Panc1 (cell line): ENCODE measurements around the gene SYT14. TPM values are rescaled to one million over a fixed set of nuclear protein-coding genes. Genes with fewer than 3 reads are reported as not detected.

Experiments used
- ATAC-seq: fragments of 200-7000 bp; cut with Tn5 transposase; 2 replicates; pipeline ENCODE4 v1.9.1; 2020; ENCODE audit warnings: mild to moderate bottlenecking, moderate library complexity
- BruUV-seq: library from RNA; stranded (reverse); fragments of 400-500 nt; replicated peaks from 2 replicates; lab custom pipeline; 2021; lab: Mats Ljungman, UMichigan
- CTCF ChIA-PET: fragments of 300-600 bp; sonication (Branson Sonifier 250); formaldehyde crosslinking; loops from one replicate; lab custom pipeline; 2022; ENCODE audit warnings: antibody characterized with exemption; lab: Charles Lee
- POLR2A ChIA-PET: fragments of 300-600 bp; sonication (Branson Sonifier 250); formaldehyde crosslinking; loops from one replicate; lab custom pipeline; 2022; ENCODE audit warnings: antibody characterized with exemption; lab: Charles Lee
- DNase-seq: peaks from one replicate; pipeline ENCODE4 v3.0.0-alpha.2; 2010; ENCODE audit warnings: low read depth, low spot score
- H3K27ac ChIP-seq: 2 replicates; pipeline ENCODE4 v1.5.1; 2011; ENCODE audit warnings: mild to moderate bottlenecking, low read length, inconsistent platforms
- H3K27me3 ChIP-seq: fragments of 200-500 bp; sonication (Bioruptor generic); 2 replicates; pipeline ENCODE4 v1.6.0; 2014; ENCODE audit warnings: low read length, inconsistent platforms; ENCODE audit not compliant: control insufficient read depth, insufficient read depth
- H3K36me3 ChIP-seq: fragments of 200-500 bp; sonication (Bioruptor generic); 2 replicates; pipeline ENCODE4 v1.5.1; 2014; ENCODE audit warnings: inconsistent platforms, mild to moderate bottlenecking, low read length, moderate library complexity; ENCODE audit not compliant: control insufficient read depth, insufficient read depth
- H3K4me1 ChIP-seq: 2 replicates; pipeline ENCODE4 v1.5.1; 2011; ENCODE audit warnings: inconsistent platforms, mild to moderate bottlenecking, low read length, moderate library complexity; ENCODE audit not compliant: control insufficient read depth, insufficient read depth
- H3K4me3 ChIP-seq, 2 experiments: 2 replicates each; pipeline ENCODE4 v1.5.1; 2011 to 2012; ENCODE audit warnings: low read depth in 2 of 2, low read length in 2 of 2, mild to moderate bottlenecking in 2 of 2, inconsistent platforms in 1 of 2, moderate library complexity in 1 of 2
- H3K9me3 ChIP-seq: fragments of 200-500 bp; sonication (Bioruptor generic); 2 replicates; pipeline ENCODE4 v1.5.1; 2014; ENCODE audit warnings: low read depth, mild to moderate bottlenecking, inconsistent platforms, low read length, moderate library complexity; ENCODE audit not compliant: control insufficient read depth, insufficient read depth
- CTCF ChIP-seq: fragments of 450-650 bp; IDR thresholded peaks from 2 replicates; pipeline ENCODE4 v1.5.1; 2017; ENCODE audit warnings: mild to moderate bottlenecking
- POLR2AphosphoS5 ChIP-seq: IDR thresholded peaks from 2 replicates; pipeline ENCODE4 v1.6.1; 2012; ENCODE audit warnings: mild to moderate bottlenecking, low read depth, low read length, moderate library complexity
- REST ChIP-seq, 2 experiments: IDR thresholded peaks; 2 replicates each; pipeline ENCODE4 v1.6.1; 2011 to 2012; ENCODE audit warnings: low read depth in 2 of 2, control low read depth in 1 of 2, low read length in 1 of 2, mild to moderate bottlenecking in 1 of 2, moderate library complexity in 1 of 2; ENCODE audit not compliant: insufficient read depth in 1 of 2
- SIN3A ChIP-seq: IDR thresholded peaks from 2 replicates; pipeline ENCODE4 v1.6.1; 2012; ENCODE audit warnings: low read depth, mild to moderate bottlenecking, low read length, moderate library complexity, borderline replicate concordance; ENCODE audit not compliant: insufficient read depth
- TCF7L2 ChIP-seq: IDR thresholded peaks from 2 replicates; pipeline ENCODE4 v1.6.1; 2011; ENCODE audit warnings: mild to moderate bottlenecking, low read depth, low read length, inconsistent platforms
- in situ Hi-C: cut with HindIII; loops from 2 replicates; pipeline ENCODE4 v1.10.0; 2016; ENCODE audit warnings: low sequenced_read_pairs, low pct_unique_long_range_greater_than_20kb
- intact Hi-C: fragments of 100-400 bp; cut with micrococcal nuclease; formaldehyde crosslinking; loops from one replicate; pipeline ENCODE4 v1.10.0; 2022; ENCODE audit not compliant: unreplicated experiment
- total RNA-seq: library from RNA; stranded (reverse); gene quantifications from one replicate; pipeline ENCODE4 v1.2.1, GENCODE V29; 2021; ENCODE audit not compliant: unreplicated experiment

Gene SYT14
- total RNA-seq, 1 experiment from 2014 or later: not detected

- intact Hi-C loops: no loop called here
- Histone ChIP-seq H3K27me3 (peaks cover 7% of the 10 kb centered on the region), H3K27ac (no peak overlapping the region), H3K4me1 (no peaks in the 10 kb centered on the region), H3K9me3 (no peaks in the 10 kb centered on the region), H3K4me3 (no peak overlapping the region), H3K36me3 (no peaks in the 10 kb centered on the region)
- ChIA-PET CTCF (no interaction called here), POLR2A (no interaction called here)
- DNase-seq (no peak), ATAC-seq (no peak)
- BruUV-seq: no TSS peak
- in situ Hi-C loops: no loop called here
- no peak for TF ChIP-seq SIN3A
- no peak for TF ChIP-seq REST (IDR thresholded peaks at IDR 0.05; ENCODE audit: insufficient read depth in 1 of 2, low read depth in 2 of 2, low read length in 1 of 2)
- TF ChIP-seq TCF7L2: no peak
- no peak for TF ChIP-seq CTCF
- TF ChIP-seq POLR2AphosphoS5: no peak
These were observed 1.9 kb upstream of the SYT14 start for GRCh38 chr1:209936125-209936524.

GRCh38 chr1:209945377-209945776, 7.4 kb downstream of the SYT14 start:
- no peak for TF ChIP-seq CTCF
- no peak for TF ChIP-seq POLR2AphosphoS5
- no peak for TF ChIP-seq TCF7L2
- no peak for TF ChIP-seq REST (IDR thresholded peaks at IDR 0.05; ENCODE audit: insufficient read depth in 1 of 2, low read depth in 2 of 2, low read length in 1 of 2)
- TF ChIP-seq SIN3A: no peak
- H3K27ac ChIP-seq: no peak overlapping the region
- no peaks in the 10 kb centered on the region for H3K27me3 ChIP-seq
- H3K4me1 ChIP-seq: no peaks in the 10 kb centered on the region
- no peak overlapping the region for H3K4me3 ChIP-seq
- ChIA-PET CTCF (no interaction called here), POLR2A (no interaction called here)
- H3K9me3 ChIP-seq: no peaks in the 10 kb centered on the region
- BruUV-seq: no TSS peak
- intact Hi-C loops: no loop called here
- no peaks in the 10 kb centered on the region for H3K36me3 ChIP-seq
- in situ Hi-C loops: no loop called here
- ATAC-seq (no peak), DNase-seq (no peak)
